Subcutaneous abdominal adipose tissue (tissue), 5 donors: Measurements from ENCODE around the gene YARS1.

Experiments used
- H3K27ac ChIP-seq: one replicate; pipeline ENCODE4 v1.7.0; 2013; ENCODE audit warnings: low read depth, mild to moderate bottlenecking, inconsistent platforms, low read length, moderate library complexity
- H3K27me3 ChIP-seq, 5 donors: one replicate each; pipeline ENCODE4 v1.7.0; 2013; ENCODE audit warnings: low read length in 5 of 5, inconsistent platforms in 1 of 5; ENCODE audit not compliant: control insufficient read depth in 5 of 5, insufficient read depth in 4 of 5
- H3K36me3 ChIP-seq, 5 donors: one replicate each; pipeline ENCODE4 v1.7.0; 2013; ENCODE audit warnings: low read length in 5 of 5; ENCODE audit not compliant: control insufficient read depth in 5 of 5, insufficient read depth in 5 of 5
- H3K4me1 ChIP-seq, 5 donors: one replicate each; pipeline ENCODE4 v1.7.0; 2013; ENCODE audit warnings: low read length in 5 of 5, mild to moderate bottlenecking in 3 of 5, moderate library complexity in 1 of 5; ENCODE audit not compliant: control insufficient read depth in 5 of 5, insufficient read depth in 5 of 5
- H3K4me3 ChIP-seq, 5 donors: one replicate each; pipeline ENCODE4 v1.7.0; 2013; ENCODE audit warnings: low read length in 5 of 5, low read depth in 1 of 5
- H3K9ac ChIP-seq, 5 donors: one replicate each; pipeline ENCODE4 v1.7.0; 2013; ENCODE audit warnings: low read length in 5 of 5, mild to moderate bottlenecking in 4 of 5, moderate library complexity in 3 of 5
- H3K9me3 ChIP-seq, 5 donors: one replicate each; pipeline ENCODE4 v1.7.0; 2013; ENCODE audit warnings: low read length in 5 of 5; ENCODE audit not compliant: control insufficient read depth in 5 of 5
- donor health status: healthy.
- donor health status: healthy.
- donor health status: healthy.
- donor health status: healthy.
- donor health status: healthy.

The YARS1 gene

DNA sequence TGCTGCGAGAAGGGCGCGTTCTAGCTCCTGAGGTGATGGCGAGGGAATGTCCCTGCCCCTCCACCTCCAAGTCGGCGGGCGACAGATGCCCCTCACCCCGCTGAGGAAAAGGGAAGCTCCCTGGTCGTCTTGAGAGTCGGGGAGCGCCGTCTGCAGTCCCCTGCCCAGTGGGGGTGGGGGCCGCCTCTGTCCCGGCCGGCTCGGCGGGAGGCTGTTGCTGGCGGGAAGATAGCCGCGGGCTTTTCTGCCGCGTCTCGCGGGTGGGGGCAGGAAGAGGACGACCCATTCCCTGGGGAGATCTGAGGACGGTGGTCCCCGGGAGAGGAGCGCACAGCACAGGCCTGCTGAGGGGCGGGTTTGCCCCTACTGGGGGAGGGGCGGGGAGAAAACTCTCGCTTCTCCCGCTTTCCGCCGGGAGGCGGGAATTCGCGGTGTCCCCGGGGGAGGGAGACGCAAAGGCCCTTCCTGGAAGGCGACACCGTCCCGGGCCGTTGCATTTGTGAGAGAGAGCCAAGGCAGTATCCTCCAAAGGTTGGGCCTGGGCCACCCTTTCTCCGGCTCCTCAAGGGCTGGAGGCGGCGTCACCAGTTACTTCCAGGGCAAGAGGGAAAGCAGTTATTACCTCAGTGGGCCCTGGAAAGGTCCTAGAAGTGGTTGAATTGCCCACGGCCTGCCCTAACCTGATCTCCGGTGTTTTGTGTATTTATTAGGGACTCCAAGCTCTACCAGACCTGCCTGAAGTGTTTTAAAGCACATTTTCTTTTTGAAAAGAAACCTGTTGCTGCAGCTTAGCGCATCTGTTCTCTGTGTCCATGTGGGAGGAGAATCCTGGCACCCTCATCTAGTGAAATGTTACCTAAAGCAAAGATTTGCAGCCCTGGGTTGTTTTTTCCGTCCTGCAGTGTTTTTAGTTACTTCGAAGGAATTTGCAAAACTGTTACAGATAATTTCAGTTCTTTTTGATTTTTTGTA is 943 bp upstream of the YARS1 start:
- peaks cover 7 to 35% (median 33%) of the 10 kb centered on the region in 5 donors for H3K4me1 ChIP-seq

DNA sequence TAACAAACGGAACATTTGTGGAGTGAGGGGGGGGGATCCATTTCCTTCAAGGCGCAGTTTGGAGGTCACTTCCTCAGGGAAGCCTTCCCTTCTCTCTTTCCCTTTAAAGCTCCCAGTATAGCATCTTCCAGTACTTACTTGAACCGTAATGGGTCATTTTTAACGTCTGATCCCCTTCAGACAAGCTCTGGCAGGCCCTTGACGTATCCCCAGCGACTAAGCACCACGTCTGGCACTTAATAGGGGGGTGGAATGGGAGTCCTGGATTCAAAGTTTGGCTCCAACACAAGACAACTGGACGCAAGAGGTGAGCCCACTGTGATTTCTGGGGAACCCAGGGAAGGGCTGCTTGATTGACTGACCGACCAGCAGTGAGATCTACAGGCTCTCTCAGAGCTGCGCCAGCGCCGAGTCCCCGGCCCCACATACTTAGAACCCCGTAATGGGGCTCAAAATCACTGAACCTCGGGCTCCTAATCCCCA is 441 bp downstream of the YARS1 start:
- Histone ChIP-seq H3K4me3 (peak overlapping the region; percentile 83 to 97 (median 92)), H3K4me1 (peaks cover 7 to 35% (median 33%) of the 10 kb centered on the region in 5 donors)

More for the DNA sequence above, 943 bp upstream of the YARS1 start:
- peak overlapping the region; percentile 71 to 99 (median 93) for H3K9ac ChIP-seq
- no peaks in the 10 kb centered on the region for H3K27me3 ChIP-seq
- peak overlapping the region; percentile 70 to 97 (median 92) for H3K4me3 ChIP-seq
- peak overlapping the region; percentile 92 for H3K27ac ChIP-seq
- H3K36me3 ChIP-seq: no peaks in the 10 kb centered on the region
- no peaks in the 10 kb centered on the region for H3K9me3 ChIP-seq

DNA sequence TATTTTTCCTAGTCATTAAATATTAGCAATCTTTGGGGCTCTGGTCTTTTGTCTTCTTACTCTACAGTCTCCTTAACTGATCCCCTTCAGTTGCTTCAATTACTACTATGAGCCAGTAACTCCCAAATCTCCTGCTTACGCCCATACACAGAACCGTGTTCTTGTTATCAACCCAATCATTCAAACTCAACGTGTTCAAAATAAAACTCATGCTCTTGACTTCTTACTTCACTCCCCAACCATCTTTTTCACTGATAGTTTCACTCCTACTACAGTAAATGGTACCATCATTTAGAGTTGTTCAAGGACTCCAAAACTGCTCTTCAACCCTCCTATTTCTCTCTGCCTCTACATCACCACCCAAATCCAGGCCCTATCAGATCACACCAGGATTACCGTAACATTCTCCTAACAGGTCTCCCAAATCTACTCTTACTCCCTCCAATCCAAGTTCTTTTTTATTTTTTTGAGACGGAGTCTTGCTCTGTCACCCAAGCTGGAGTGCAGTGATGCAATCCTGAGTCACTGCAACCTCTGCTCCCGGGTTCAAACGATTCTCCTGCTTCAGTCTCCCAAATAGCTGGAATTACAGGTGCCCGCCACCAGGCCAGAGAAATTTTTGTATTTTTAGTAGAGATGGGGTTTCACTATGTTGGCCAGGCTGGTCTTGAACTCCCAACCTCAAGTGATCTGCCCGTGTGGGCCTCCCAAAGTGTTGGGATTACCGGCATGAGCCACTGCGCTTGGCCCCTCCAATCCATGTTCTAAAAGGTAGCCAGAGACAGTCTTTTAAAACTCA is 3.0 kb downstream of the YARS1 start:
- Histone ChIP-seq H3K27me3 (no peaks in the 10 kb centered on the region), H3K4me1 (peaks cover 7 to 34% (median 33%) of the 10 kb centered on the region in 5 donors), H3K27ac (no peak overlapping the region), H3K9me3 (no peaks in the 10 kb centered on the region), H3K9ac (no peak overlapping the region), H3K36me3 (peaks cover 0 to 20% (median 17%) of the 10 kb centered on the region in 5 donors), H3K4me3 (no peak overlapping the region)

More for the DNA sequence above, 441 bp downstream of the YARS1 start:
- Histone ChIP-seq H3K9ac (peak overlapping the region; percentile 60 to 98 (median 90)), H3K9me3 (no peaks in the 10 kb centered on the region), H3K36me3 (no peaks in the 10 kb centered on the region), H3K27me3 (no peaks in the 10 kb centered on the region), H3K27ac (peak overlapping the region; percentile 92)

DNA sequence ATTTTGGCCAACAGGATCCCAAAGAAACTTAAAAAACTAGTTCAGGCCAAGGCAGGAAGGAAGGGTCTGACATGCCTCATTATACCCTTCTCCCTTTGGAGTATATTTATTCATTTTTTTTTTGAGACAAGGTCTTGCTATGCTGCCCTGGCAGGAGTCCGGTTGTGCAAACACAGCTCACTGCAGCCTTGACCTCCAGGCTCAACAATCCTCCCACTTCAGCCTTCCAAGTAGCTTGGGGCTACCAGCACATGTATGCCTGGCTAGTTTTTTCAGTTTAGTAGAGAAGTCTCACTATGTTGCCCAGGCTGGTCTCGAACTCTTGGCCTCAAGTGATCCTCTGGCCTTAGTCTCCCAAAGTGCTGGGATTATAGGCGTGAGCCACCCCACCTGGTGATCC is 5.2 kb downstream of the YARS1 start:
- H3K27me3 ChIP-seq: no peaks in the 10 kb centered on the region
- no peak overlapping the region for H3K27ac ChIP-seq
- no peak overlapping the region for H3K9ac ChIP-seq
- H3K4me3 ChIP-seq: no peak overlapping the region
- peaks cover 0 to 24% (median 23%) of the 10 kb centered on the region in 5 donors for H3K4me1 ChIP-seq
- H3K9me3 ChIP-seq: no peaks in the 10 kb centered on the region
- peaks cover 5 to 34% (median 25%) of the 10 kb centered on the region in 5 donors for H3K36me3 ChIP-seq

DNA sequence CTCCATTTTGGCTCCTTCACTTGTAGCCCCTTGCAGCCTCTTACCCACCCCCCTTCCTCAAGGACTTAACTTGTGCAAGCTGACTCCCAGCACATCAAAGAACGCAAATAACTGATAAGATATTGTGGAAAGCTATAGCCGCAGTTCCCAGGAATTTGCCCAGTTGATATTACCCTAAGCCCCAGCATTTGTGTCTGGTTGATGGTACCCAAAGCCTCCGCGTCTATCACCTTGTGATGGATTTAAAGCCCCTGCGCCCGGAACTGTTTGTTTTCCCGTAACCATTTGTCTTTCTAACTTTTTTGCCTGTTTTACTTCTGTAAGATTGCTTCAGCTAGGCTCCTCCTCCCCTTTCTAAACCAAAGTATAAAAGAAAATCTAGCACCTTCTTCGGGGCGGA is 5.9 kb downstream of the YARS1 start:
- H3K9me3 ChIP-seq: no peaks in the 10 kb centered on the region
- no peak overlapping the region for H3K4me3 ChIP-seq
- H3K4me1 ChIP-seq: peaks cover 0 to 20% (median 18%) of the 10 kb centered on the region in 5 donors
- peaks cover 5 to 41% (median 28%) of the 10 kb centered on the region in 5 donors for H3K36me3 ChIP-seq
- H3K27me3 ChIP-seq: no peaks in the 10 kb centered on the region
- H3K27ac ChIP-seq: no peak overlapping the region
- H3K9ac ChIP-seq: no peak overlapping the region

DNA sequence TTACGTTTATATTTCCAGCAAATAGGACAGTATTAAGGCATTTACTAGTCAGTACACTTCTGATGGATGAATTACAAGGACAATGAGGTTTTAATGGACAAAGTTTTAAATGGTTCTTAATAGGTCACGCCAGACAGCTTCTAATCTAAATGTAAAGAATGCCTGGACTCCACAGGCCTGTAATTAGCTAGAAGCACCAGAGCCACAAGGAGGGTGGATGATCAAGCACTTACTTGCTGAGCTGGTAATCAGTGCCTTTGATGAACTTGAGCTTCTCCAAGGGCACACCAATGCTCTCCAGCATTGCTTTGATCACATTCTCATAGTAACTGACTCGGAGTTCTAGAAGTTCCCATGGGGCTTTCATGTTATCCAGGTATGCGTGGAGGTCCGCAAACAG is 6.8 kb downstream of the YARS1 start:
- H3K4me1 ChIP-seq: peaks cover 0 to 11% (median 9%) of the 10 kb centered on the region in 5 donors
- H3K27me3 ChIP-seq: no peaks in the 10 kb centered on the region
- H3K27ac ChIP-seq: no peak overlapping the region
- no peak overlapping the region for H3K9ac ChIP-seq
- H3K9me3 ChIP-seq: no peaks in the 10 kb centered on the region
- H3K4me3 ChIP-seq: no peak overlapping the region
- H3K36me3 ChIP-seq: peaks cover 9 to 47% (median 33%) of the 10 kb centered on the region in 5 donors

DNA sequence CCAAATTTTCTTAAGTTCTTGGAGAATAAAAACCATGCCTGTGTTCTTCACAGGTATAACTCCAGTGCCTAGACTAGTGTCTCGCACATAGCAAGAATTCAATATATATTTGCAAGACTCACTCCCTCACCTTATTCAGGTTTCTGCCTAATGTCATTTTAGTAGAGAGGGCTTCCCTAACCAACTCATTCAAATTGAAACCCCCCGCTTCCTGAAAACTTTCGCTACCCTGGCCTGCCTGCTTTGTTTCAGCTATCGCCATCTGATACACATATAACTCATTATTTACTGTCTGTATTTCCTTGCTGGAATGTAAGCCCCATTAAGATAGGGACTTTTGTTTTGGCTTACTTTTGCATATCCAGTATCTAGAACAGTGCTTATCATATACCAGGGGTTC is 8.6 kb downstream of the YARS1 start:
- no peak overlapping the region for H3K27ac ChIP-seq
- H3K27me3 ChIP-seq: no peaks in the 10 kb centered on the region
- H3K9me3 ChIP-seq: no peaks in the 10 kb centered on the region
- no peak overlapping the region for H3K4me3 ChIP-seq
- H3K4me1 ChIP-seq: no peaks in the 10 kb centered on the region
- no peak overlapping the region for H3K9ac ChIP-seq
- peaks cover 9 to 50% (median 33%) of the 10 kb centered on the region in 5 donors for H3K36me3 ChIP-seq

DNA sequence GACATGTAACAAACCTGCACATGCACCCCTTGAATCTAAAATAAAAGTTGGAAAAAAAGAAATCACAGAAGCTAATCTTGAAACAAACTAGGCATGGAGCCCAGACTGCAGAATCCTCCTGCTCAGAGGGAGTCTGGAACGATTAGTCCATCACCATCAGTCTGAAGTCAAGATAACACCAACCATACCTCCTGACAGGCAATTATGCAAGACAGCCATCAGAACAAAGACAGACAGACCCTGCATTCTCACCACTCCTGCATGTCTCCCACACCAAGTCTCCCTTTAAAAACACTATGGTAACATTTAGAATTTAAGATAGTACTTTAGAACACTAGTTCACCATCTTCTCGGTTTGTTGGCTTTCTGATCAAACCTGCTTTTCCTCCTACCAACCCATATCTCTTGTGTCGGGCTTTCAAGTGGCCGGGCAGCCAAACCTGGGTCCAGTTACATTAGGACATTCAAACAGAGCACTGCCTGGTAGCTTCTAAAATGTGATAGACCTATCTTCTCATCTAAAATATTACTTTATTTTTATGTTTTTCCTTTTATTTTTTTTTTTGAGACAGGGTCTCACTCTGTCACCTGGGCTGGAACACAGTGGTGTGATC is 10.1 kb downstream of the YARS1 start:
- H3K27me3 ChIP-seq: no peaks in the 10 kb centered on the region
- H3K4me1 ChIP-seq: no peaks in the 10 kb centered on the region
- no peak overlapping the region for H3K9ac ChIP-seq
- H3K4me3 ChIP-seq: no peak overlapping the region
- no peak overlapping the region for H3K27ac ChIP-seq
- no peaks in the 10 kb centered on the region for H3K9me3 ChIP-seq
- peaks cover 12 to 64% (median 39%) of the 10 kb centered on the region in 5 donors for H3K36me3 ChIP-seq

DNA sequence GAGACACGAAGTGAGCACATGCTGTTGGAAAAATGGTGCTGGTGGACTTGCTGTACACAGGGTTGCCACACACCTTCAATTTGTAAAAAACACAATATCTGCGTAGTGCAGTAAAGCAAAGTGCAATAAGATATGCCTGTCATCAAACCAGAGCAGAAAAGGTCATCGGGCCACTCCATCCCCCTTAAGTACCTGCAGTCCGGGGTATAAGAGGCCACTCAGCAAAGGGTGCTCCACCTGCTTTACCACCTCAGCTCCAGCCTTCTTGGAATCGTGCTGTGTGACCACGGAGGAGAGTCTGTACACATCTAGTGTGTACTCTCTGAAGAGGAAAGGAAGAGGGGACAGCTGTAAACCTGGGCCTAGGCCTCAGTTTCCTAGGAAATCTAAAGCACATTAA is 10.9 kb downstream of the YARS1 start:
- Histone ChIP-seq H3K36me3 (peaks cover 12 to 68% (median 42%) of the 10 kb centered on the region in 5 donors), H3K4me3 (no peak overlapping the region), H3K27ac (no peak overlapping the region), H3K9me3 (no peaks in the 10 kb centered on the region), H3K27me3 (no peaks in the 10 kb centered on the region), H3K9ac (no peak overlapping the region), H3K4me1 (no peaks in the 10 kb centered on the region)
